ENCODE results near the gene DMRTC1. TPM values are rescaled to one million over a fixed set of nuclear protein-coding genes. Genes with fewer than 3 reads are reported as not detected.
A peak's percentile ranks its signal among the peaks of the same experiment; 100 is the strongest.
"Not testable (repeated sequence)": the region's sequence is repeated elsewhere in the genome, so short reads cannot be mapped to it uniquely, and the experiment has no call there.

The DMRTC1 gene
- total RNA-seq = 1 to 10 TPM in 1 of 5 donors, under 1 TPM in 4; 0.51 to 1.5 (median 0.56) TPM
- total RNA-seq (2013) = not detected
- total RNA-seq = 0 to 0.25 (median 0) reads per million in 29 experiments

DNA sequence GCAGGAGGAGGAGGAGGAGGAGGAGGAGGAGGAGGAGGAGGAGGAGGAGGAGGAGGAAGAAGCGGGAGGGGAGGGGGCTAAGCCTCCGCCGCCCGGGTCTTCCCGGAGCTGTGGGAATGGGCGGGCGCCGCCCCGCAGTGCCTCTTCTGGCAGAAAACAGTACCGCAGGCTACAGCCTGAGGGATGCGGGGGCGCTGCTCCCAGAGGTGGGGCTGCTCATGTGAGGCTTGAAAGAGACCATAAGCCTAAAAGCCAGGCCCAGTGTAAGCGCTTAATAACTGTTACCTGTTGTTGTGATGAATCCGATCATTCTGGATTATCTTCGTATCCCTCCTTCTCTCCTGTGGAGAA is at the start of gene DMRTC1:
Gene DMRTC1, minus strand, starts transcription at position 19 of the 351 bp plus-strand sequence. CDS start 68,143 bp downstream, outside the sequence.
- H3K27ac Mint-ChIP-seq; POLR2A ChIA-PET; H3K36me3 Mint-ChIP-seq; H3K9me3 Mint-ChIP-seq; H3K4me1 Mint-ChIP-seq; H3K27ac ChIP-seq (ENCODE audit: low read length); H3K27me3 ChIP-seq (replicated peaks in 1 of 2; ENCODE audit: control insufficient read depth in 2 of 2, extremely low read depth in 1 of 2, insufficient read depth in 2 of 2, low read length in 1 of 2); H3K9me3 ChIP-seq; H3K36me3 ChIP-seq (ENCODE audit: control insufficient read depth in 2 of 2, extremely low read depth in 1 of 2, insufficient read depth in 1 of 2, low read length in 1 of 2); DNase-seq; H3K4me3 Mint-ChIP-seq; H3K4me1 ChIP-seq (ENCODE audit: control insufficient read depth in 1 of 2, extremely low read depth in 1 of 2, insufficient read depth in 2 of 2, low read length in 2 of 2); CTCF ChIA-PET; H3K4me3 ChIP-seq (ENCODE audit: control insufficient read depth in 1 of 2, extremely low read depth in 1 of 2, low read length in 1 of 2); H3K27me3 Mint-ChIP-seq: not testable (repeated sequence)
- peak; percentile 76 to 84 (median 80) for ATAC-seq (replicated peaks in 1 of 4)
- WGBS (ENCODE audit: insufficient coverage) = no CpG with 5 or more reads among the region's 15 CpGs

DNA sequence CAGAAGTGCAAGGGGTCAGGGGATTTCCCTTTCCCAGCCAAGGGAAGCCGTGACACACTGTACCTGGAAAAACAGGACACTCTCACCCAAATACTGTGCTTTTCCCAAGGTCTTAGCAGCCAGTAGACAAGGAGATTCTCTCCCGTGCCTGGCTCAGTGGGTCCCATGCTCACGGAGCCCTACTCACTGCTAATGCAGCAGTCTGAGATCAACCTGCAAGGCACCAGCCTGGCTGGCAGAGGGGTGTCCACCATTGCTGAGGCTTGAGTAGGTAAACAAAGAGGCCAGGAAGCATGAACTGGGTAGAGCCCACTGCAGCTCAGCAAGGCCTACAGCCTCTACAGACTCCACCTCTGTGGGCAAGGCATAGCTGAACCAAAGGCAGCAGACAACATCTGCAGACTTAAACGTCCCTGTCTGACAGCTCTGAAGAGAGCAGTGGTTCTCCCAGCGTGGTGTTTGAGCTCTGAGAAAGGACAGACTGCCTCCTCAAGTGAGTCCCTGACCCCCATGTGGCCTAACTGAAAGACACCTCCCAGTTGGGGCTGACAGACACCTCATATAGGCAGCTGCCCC is 37.3 kb upstream of the DMRTC1 start:
- H3K27ac Mint-ChIP-seq; H3K36me3 Mint-ChIP-seq; POLR2A ChIA-PET; H3K4me3 ChIP-seq (ENCODE audit: control insufficient read depth in 1 of 2, extremely low read depth in 1 of 2, low read length in 1 of 2); H3K4me3 Mint-ChIP-seq; H3K27me3 ChIP-seq (replicated peaks in 1 of 2; ENCODE audit: control insufficient read depth in 2 of 2, extremely low read depth in 1 of 2, insufficient read depth in 2 of 2, low read length in 1 of 2); H3K4me1 ChIP-seq (ENCODE audit: control insufficient read depth in 1 of 2, extremely low read depth in 1 of 2, insufficient read depth in 2 of 2, low read length in 2 of 2); H3K27ac ChIP-seq (ENCODE audit: low read length); H3K9me3 ChIP-seq; H3K4me1 Mint-ChIP-seq; H3K36me3 ChIP-seq (ENCODE audit: control insufficient read depth in 2 of 2, extremely low read depth in 1 of 2, insufficient read depth in 1 of 2, low read length in 1 of 2); ATAC-seq (replicated peaks in 1 of 4); DNase-seq; H3K9me3 Mint-ChIP-seq; CTCF ChIA-PET: not testable (repeated sequence)
- WGBS (ENCODE audit: insufficient coverage) = 66% methylated on average over 3 of the region's 5 CpGs
- peaks cover 5 to 22% of the 10 kb centered on the region in 2 donors for H3K27me3 Mint-ChIP-seq

DNA sequence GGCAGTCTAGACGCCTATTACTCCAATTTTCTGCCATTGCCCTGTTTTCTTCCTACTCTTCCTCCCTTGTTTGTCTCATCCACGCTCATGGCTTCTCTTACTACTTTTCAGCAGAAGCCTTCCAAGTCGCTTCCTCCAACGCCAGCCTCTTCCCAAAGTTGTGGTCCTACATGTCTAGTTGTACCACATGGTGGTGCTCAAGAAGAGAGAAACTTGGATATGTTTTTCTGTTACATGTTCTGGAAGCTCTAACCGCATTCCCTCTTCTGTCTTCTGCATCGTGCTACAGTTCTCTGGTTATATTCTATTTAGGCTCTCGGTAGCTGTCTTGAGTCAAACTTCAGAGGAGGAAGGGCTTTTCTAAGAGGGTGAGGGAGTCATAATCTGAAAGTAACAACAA is 31.2 kb upstream of the DMRTC1 start:
- H3K4me3 Mint-ChIP-seq; DNase-seq; H3K36me3 Mint-ChIP-seq; H3K9me3 ChIP-seq; H3K27ac Mint-ChIP-seq; H3K4me3 ChIP-seq (ENCODE audit: control insufficient read depth in 1 of 2, extremely low read depth in 1 of 2, low read length in 1 of 2); H3K27ac ChIP-seq (ENCODE audit: low read length); H3K4me1 Mint-ChIP-seq; H3K27me3 ChIP-seq (replicated peaks in 1 of 2; ENCODE audit: control insufficient read depth in 2 of 2, extremely low read depth in 1 of 2, insufficient read depth in 2 of 2, low read length in 1 of 2); H3K36me3 ChIP-seq (ENCODE audit: control insufficient read depth in 2 of 2, extremely low read depth in 1 of 2, insufficient read depth in 1 of 2, low read length in 1 of 2); H3K27me3 Mint-ChIP-seq; H3K4me1 ChIP-seq (ENCODE audit: control insufficient read depth in 1 of 2, extremely low read depth in 1 of 2, insufficient read depth in 2 of 2, low read length in 2 of 2); ATAC-seq (replicated peaks in 1 of 4); H3K9me3 Mint-ChIP-seq; POLR2A ChIA-PET; CTCF ChIA-PET: not testable (repeated sequence)
- no CpG with 5 or more reads among the region's 7 CpGs for WGBS (ENCODE audit: insufficient coverage)

GRCh38 chrX:72971859-72972258 is 28.2 kb upstream of the DMRTC1 start:
- H3K27ac Mint-ChIP-seq; H3K4me3 ChIP-seq (ENCODE audit: control insufficient read depth in 1 of 2, extremely low read depth in 1 of 2, low read length in 1 of 2); H3K27ac ChIP-seq (ENCODE audit: low read length); H3K4me1 Mint-ChIP-seq; CTCF ChIA-PET; POLR2A ChIA-PET; H3K27me3 ChIP-seq (replicated peaks in 1 of 2; ENCODE audit: control insufficient read depth in 2 of 2, extremely low read depth in 1 of 2, insufficient read depth in 2 of 2, low read length in 1 of 2); H3K4me3 Mint-ChIP-seq; H3K36me3 Mint-ChIP-seq; H3K9me3 ChIP-seq; ATAC-seq (replicated peaks in 1 of 4); H3K4me1 ChIP-seq (ENCODE audit: control insufficient read depth in 1 of 2, extremely low read depth in 1 of 2, insufficient read depth in 2 of 2, low read length in 2 of 2); H3K36me3 ChIP-seq (ENCODE audit: control insufficient read depth in 2 of 2, extremely low read depth in 1 of 2, insufficient read depth in 1 of 2, low read length in 1 of 2); H3K27me3 Mint-ChIP-seq; H3K9me3 Mint-ChIP-seq; DNase-seq: not testable (repeated sequence)
- WGBS (ENCODE audit: insufficient coverage) = no CpG with 5 or more reads among the region's 5 CpGs

DNA sequence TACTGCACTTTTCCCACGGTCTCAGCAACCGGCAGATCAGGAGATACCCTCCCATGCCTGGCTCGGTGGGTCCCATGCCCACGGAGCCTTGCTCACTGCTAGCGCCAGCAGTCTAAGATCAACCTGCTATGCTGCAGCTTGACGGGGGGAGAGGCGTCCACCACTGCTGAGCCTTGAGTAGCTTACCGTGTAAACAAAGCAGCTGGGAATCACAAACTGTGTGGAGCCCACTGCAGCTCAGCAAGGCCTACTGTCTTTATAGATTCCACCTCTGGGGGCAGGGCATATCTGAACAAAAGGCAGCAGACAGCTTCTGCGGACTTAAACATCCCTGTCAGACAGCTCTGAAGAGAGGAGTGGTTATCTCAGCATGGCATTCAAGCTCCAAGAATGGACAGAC is 16.3 kb upstream of the DMRTC1 start:
- POLR2A ChIA-PET; H3K27ac ChIP-seq (ENCODE audit: low read length); H3K36me3 Mint-ChIP-seq; DNase-seq; H3K4me3 ChIP-seq (ENCODE audit: control insufficient read depth in 1 of 2, extremely low read depth in 1 of 2, low read length in 1 of 2); H3K9me3 Mint-ChIP-seq; H3K4me1 ChIP-seq (ENCODE audit: control insufficient read depth in 1 of 2, extremely low read depth in 1 of 2, insufficient read depth in 2 of 2, low read length in 2 of 2); H3K9me3 ChIP-seq; H3K27me3 Mint-ChIP-seq; H3K27ac Mint-ChIP-seq; CTCF ChIA-PET; ATAC-seq (replicated peaks in 1 of 4); H3K4me1 Mint-ChIP-seq; H3K4me3 Mint-ChIP-seq; H3K27me3 ChIP-seq (replicated peaks in 1 of 2; ENCODE audit: control insufficient read depth in 2 of 2, extremely low read depth in 1 of 2, insufficient read depth in 2 of 2, low read length in 1 of 2); H3K36me3 ChIP-seq (ENCODE audit: control insufficient read depth in 2 of 2, extremely low read depth in 1 of 2, insufficient read depth in 1 of 2, low read length in 1 of 2): not testable (repeated sequence)
- no CpG with 5 or more reads among the region's 9 CpGs for WGBS (ENCODE audit: insufficient coverage)

DNA sequence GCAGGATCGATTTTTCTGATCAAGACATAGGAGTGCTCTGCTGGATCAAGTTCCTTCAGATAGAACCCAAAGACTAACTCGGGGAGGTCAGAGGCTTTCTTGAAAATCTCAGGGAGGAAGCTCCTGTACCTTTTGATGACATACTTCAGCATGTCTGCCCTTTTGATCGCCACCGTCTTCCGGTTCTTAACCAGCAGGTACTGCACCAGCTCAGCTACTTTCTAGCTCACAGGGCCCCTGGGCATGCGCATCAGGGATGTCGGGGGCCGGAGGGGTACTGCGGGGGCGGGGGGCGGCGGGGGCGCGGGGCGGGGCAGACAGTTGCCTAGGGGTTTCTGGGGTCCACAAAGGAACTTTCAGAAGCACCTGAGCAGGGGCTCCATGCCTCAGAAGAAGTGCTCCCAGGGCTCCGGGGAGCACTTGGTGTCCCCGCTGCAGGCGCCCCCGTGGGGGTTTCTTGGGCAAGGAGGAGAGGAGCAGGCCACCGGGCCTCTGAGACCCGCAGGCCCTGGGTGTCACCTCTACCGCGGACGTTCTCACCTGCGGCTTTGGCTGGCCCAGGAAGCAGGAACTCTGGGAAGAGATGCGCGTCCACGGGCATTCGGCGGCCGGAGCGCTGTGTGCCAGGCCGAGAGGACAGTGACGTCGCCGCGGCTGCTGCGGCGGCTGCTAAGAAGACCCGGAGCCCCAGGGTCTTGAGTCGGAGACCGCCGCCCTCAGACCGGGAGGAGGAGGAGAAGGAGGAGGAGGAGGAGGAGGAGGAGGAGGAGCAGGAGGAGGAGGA is 410 bp downstream of the DMRTC1 start:
- H3K4me3 Mint-ChIP-seq; H3K4me1 Mint-ChIP-seq; H3K27me3 Mint-ChIP-seq; POLR2A ChIA-PET; H3K9me3 Mint-ChIP-seq; DNase-seq; CTCF ChIA-PET; H3K36me3 ChIP-seq (ENCODE audit: control insufficient read depth in 2 of 2, extremely low read depth in 1 of 2, insufficient read depth in 1 of 2, low read length in 1 of 2); H3K27ac Mint-ChIP-seq; H3K27ac ChIP-seq (ENCODE audit: low read length); H3K27me3 ChIP-seq (replicated peaks in 1 of 2; ENCODE audit: control insufficient read depth in 2 of 2, extremely low read depth in 1 of 2, insufficient read depth in 2 of 2, low read length in 1 of 2); H3K4me1 ChIP-seq (ENCODE audit: control insufficient read depth in 1 of 2, extremely low read depth in 1 of 2, insufficient read depth in 2 of 2, low read length in 2 of 2); H3K9me3 ChIP-seq; H3K4me3 ChIP-seq (ENCODE audit: control insufficient read depth in 1 of 2, extremely low read depth in 1 of 2, low read length in 1 of 2); H3K36me3 Mint-ChIP-seq: not testable (repeated sequence)
- no CpG with 5 or more reads among the region's 44 CpGs for WGBS (ENCODE audit: insufficient coverage)
- peak; percentile 79 to 86 (median 85) for ATAC-seq (replicated peaks in 1 of 4)

GRCh38 chrX:72942272-72942671 is 1.4 kb downstream of the DMRTC1 start:
- H3K9me3 Mint-ChIP-seq; H3K27me3 ChIP-seq (replicated peaks in 1 of 2; ENCODE audit: control insufficient read depth in 2 of 2, extremely low read depth in 1 of 2, insufficient read depth in 2 of 2, low read length in 1 of 2); H3K27me3 Mint-ChIP-seq; H3K9me3 ChIP-seq; H3K4me1 ChIP-seq (ENCODE audit: control insufficient read depth in 1 of 2, extremely low read depth in 1 of 2, insufficient read depth in 2 of 2, low read length in 2 of 2); H3K36me3 Mint-ChIP-seq; CTCF ChIA-PET; ATAC-seq (replicated peaks in 1 of 4); POLR2A ChIA-PET; H3K27ac Mint-ChIP-seq; H3K4me3 ChIP-seq (ENCODE audit: control insufficient read depth in 1 of 2, extremely low read depth in 1 of 2, low read length in 1 of 2); H3K36me3 ChIP-seq (ENCODE audit: control insufficient read depth in 2 of 2, extremely low read depth in 1 of 2, insufficient read depth in 1 of 2, low read length in 1 of 2); DNase-seq; H3K4me1 Mint-ChIP-seq; H3K4me3 Mint-ChIP-seq; H3K27ac ChIP-seq (ENCODE audit: low read length): not testable (repeated sequence)
- no CpG with 5 or more reads among the region's 6 CpGs for WGBS (ENCODE audit: insufficient coverage)
